ENCODE data around the gene PDZK1.
"Not testable (repeated sequence)": the region's sequence is repeated elsewhere in the genome, so short reads cannot be mapped to it uniquely, and the experiment has no call there.

The PDZK1 gene

DNA sequence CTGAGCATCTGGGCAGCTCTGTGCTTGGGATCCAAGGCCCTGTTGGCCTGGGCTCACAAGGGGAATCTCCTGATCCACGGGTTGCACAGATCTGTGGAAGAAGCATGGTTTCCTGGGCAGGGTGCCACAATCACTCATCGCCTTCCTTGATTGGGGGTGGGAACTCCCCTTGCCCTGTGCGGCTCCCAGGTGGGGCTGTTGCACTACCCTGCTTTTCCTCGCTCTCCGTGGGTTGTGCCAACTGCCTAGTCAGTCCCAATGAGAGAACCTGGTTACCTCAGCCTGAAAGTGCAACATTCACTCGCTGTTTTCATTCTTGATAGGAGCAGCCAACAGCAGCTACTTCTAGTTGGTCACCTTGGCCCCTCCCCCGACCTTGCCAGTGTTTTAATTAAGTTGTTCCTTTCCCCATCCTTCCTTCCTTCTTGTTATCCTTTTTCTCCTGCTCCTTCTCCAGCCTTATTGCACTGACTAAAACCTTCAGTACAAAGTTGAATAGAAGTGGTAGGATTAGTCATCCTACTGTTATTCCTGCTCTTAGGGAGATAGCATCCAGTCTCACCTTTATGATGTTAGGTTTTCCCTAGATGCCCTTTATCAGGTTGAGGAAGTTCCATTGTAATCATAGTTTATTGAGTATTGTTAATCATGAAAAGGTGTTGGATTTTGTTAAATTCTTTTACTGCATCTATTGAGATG is 50.8 kb downstream of the PDZK1 start:
- peak; percentile 13 for DNase-seq (ENCODE audit: low spot score)

DNA sequence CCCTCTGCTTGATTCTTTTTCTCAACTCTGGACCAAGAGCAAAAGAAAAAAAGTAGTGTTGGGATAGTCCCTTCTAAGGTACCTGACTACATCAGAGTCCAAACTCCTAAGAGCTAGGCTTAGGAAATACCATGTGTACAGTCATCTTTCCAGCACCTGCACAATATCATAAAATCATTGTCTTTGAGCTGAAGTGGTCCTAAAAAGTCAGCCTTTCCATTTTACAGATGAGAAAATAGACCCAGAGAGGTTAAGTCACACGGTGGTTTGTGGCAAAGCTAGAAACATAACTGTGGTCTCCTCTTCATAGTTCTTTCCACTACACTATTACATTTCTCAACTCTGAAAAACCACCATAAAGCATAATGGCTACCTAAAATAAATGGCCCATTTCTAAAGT is 63.2 kb downstream of the PDZK1 start:
- not testable (repeated sequence) for DNase-seq (ENCODE audit: low spot score)

DNA sequence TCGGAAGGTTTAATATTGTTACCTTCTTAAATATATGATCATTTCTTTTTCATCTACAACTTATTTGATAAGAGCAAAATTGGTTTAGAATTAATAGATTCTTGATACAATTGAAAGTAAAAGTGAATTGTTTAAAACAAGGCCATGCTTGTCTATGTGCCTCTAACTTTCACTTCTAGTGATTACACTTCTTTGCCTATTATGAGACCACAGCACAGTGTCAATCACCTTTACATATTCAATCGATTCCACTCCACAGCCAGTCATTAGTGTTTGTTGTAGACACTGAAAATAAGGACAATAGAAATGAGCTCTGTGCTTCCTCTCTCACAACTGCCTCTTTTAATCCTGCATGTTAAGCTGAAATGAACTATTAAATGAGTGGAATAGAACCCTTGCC is 65.3 kb downstream of the PDZK1 start:
- DNase-seq (ENCODE audit: low spot score), result not testable (repeated sequence)

DNA sequence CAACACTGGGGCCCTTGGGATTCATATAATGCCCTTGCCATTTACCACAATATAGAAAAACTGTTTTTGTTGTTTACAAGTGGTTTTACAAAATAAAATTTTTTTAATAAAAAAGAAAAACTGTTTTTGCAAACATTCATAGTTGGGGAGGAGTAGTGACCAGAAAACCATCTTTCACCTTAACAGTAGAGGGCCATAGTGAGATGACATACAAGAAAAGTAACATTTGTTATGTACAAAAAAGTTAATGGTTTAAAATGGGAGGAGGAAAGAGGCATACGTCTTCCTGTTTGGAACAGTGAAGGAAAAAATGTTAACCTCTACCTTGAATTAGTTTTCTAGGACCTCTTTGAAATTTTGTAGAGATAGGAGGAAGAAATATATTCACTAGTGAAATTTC is 70.9 kb downstream of the PDZK1 start:
- not testable (repeated sequence) for DNase-seq (ENCODE audit: low spot score)

DNA sequence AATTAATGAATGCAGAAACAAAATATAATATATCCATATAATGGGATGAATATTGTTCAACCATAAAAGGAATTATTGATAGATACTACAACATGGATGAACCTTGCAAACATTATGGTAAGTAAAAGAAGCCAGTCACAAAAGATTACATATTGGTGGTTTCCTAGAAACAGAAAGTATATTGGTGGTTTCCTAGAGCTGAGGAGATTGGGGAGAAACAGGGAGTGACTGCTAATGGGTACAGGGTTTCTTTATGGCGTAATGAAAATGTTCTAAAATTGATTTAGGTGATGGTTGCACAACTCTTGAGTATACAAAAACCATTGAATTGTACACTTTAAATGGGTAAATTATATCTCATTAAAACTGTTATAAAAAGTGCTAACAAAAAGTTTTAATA is 85.0 kb downstream of the PDZK1 start:
- not testable (repeated sequence) for DNase-seq (ENCODE audit: low spot score)
